Measurements from ENCODE around the gene GFPT2.

Gene GFPT2

DNA sequence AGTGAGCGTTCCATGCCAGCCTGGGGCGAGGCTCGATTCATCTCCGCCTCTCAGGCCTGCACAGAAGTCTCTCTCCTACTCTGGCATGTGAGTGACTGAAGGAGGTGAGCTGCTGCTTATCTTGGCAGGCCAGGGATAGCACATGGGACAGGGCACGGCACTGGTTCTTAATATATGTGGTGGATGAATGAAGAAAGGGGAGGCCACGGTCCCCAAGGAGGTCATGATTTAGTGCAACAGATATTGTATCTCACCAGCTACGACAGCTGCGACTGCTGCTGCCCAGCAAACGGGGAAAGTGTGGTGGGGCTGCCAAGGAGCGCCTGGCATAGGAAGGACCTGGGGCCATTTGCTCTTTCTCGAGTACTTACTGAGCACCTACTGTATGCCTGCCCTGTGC lies 41.9 kb downstream of the GFPT2 start:
- DNase-seq = no peak
- TF ChIP-seq EZH2 (IDR thresholded peaks at IDR 0.05; ENCODE audit: borderline replicate concordance, low read depth, low read length, severe bottlenecking) = no peak
- TF ChIP-seq, protein P1, sequence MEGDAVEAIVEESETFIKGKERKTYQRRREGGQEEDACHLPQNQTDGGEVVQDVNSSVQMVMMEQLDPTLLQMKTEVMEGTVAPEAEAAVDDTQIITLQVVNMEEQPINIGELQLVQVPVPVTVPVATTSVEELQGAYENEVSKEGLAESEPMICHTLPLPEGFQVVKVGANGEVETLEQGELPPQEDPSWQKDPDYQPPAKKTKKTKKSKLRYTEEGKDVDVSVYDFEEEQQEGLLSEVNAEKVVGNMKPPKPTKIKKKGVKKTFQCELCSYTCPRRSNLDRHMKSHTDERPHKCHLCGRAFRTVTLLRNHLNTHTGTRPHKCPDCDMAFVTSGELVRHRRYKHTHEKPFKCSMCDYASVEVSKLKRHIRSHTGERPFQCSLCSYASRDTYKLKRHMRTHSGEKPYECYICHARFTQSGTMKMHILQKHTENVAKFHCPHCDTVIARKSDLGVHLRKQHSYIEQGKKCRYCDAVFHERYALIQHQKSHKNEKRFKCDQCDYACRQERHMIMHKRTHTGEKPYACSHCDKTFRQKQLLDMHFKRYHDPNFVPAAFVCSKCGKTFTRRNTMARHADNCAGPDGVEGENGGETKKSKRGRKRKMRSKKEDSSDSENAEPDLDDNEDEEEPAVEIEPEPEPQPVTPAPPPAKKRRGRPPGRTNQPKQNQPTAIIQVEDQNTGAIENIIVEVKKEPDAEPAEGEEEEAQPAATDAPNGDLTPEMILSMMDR (IDR thresholded peaks at IDR 0.05; ENCODE audit: borderline replicate concordance, extremely low read depth, low read length, poor library complexity, severe bottlenecking) = no peak
- H3K4me2 ChIP-seq (ENCODE audit: insufficient read depth, low read length) = no peak overlapping the region
- no peak overlapping the region for H3K9ac ChIP-seq (ENCODE audit: low read depth, low read length)
- no peak overlapping the region for H3K27ac ChIP-seq (ENCODE audit: low read length)
- H3K9me3 ChIP-seq (ENCODE audit: insufficient read depth, low read length, severe bottlenecking) = no peaks in the 10 kb centered on the region
- H3K79me2 ChIP-seq (ENCODE audit: insufficient read depth, low read length) = no peaks in the 10 kb centered on the region
- H3K36me3 ChIP-seq (ENCODE audit: insufficient read depth, low read length) = no peaks in the 10 kb centered on the region
- no peak for ATAC-seq (ENCODE audit: insufficient read depth, low read depth)
- H3K27me3 ChIP-seq (ENCODE audit: insufficient read depth, low read length, poor library complexity) = no peaks in the 10 kb centered on the region
- H3K4me1 ChIP-seq (ENCODE audit: insufficient read depth, low read length) = no peaks in the 10 kb centered on the region
- no peaks in the 10 kb centered on the region for H4K20me1 ChIP-seq (ENCODE audit: insufficient read depth, low read length)
- no peak overlapping the region for H2AFZ ChIP-seq (ENCODE audit: low read depth, low read length)
- H3K4me3 ChIP-seq (ENCODE audit: low read depth in 1 of 2, low read length in 2 of 2) = no peak overlapping the region

DNA sequence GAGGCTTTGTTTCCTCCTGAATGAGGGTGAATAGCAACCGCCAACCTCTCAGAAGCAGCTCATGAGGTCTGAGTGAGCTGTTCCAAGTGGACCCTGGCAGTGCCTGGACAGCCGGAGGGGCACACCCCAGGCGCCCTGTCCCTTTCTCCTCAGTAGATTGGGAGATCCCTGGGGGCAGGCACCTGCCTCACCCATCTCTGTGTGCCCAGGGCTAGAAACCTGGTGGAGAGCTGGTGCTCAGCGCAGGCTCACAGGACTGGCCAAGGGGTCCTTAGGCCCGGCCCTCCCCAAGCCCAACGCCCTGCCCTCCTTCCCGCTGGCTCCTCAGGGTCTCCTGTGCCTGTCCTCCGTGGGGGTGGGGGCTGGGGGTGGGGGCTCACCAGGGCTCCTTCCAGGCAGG lies 46.3 kb downstream of the GFPT2 start:
- Histone ChIP-seq H3K4me2 (ENCODE audit: insufficient read depth, low read length) (no peak overlapping the region), H3K9ac (ENCODE audit: low read depth, low read length) (no peak overlapping the region), H3K27ac (ENCODE audit: low read length) (no peak overlapping the region), H2AFZ (ENCODE audit: low read depth, low read length) (no peak overlapping the region), H4K20me1 (ENCODE audit: insufficient read depth, low read length) (no peaks in the 10 kb centered on the region), H3K79me2 (ENCODE audit: insufficient read depth, low read length) (no peaks in the 10 kb centered on the region), H3K9me3 (ENCODE audit: insufficient read depth, low read length, severe bottlenecking) (no peaks in the 10 kb centered on the region), H3K36me3 (ENCODE audit: insufficient read depth, low read length) (no peaks in the 10 kb centered on the region), H3K4me3 (ENCODE audit: low read depth in 1 of 2, low read length in 2 of 2) (no peak overlapping the region), H3K27me3 (ENCODE audit: insufficient read depth, low read length, poor library complexity) (no peaks in the 10 kb centered on the region), H3K4me1 (ENCODE audit: insufficient read depth, low read length) (no peaks in the 10 kb centered on the region)
- ATAC-seq (ENCODE audit: insufficient read depth, low read depth) = no peak
- no peak for TF ChIP-seq EZH2 (IDR thresholded peaks at IDR 0.05; ENCODE audit: borderline replicate concordance, low read depth, low read length, severe bottlenecking)
- TF ChIP-seq, protein P1 (IDR thresholded peaks at IDR 0.05; ENCODE audit: borderline replicate concordance, extremely low read depth, low read length, poor library complexity, severe bottlenecking) = no peak
- DNase-seq = no peak

DNA sequence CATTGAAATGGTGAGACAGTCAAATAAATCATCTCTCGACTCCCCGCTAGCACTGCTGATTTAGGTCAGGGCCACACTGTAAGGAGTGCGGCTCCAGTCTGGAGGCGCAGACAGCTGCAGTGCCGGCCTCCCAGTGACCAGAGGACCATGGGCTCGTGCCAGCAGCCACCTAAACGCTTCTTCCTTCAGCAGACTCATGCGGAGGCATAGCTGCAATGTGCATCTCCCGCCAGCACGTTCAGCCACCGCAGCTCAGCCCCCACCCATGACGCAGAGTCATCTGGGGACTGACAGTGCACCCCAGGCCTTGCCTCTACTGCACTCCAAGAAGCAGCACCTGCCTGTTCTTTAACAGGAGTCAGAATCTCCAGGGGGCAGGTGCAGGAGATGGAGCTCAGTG lies 47.7 kb downstream of the GFPT2 start:
- H3K79me2 ChIP-seq (ENCODE audit: insufficient read depth, low read length) = no peaks in the 10 kb centered on the region
- H3K9me3 ChIP-seq (ENCODE audit: insufficient read depth, low read length, severe bottlenecking) = no peaks in the 10 kb centered on the region
- H2AFZ ChIP-seq (ENCODE audit: low read depth, low read length) = no peak overlapping the region
- no peak overlapping the region for H3K9ac ChIP-seq (ENCODE audit: low read depth, low read length)
- peaks cover 8% of the 10 kb centered on the region for H3K27me3 ChIP-seq (ENCODE audit: insufficient read depth, low read length, poor library complexity)
- H4K20me1 ChIP-seq (ENCODE audit: insufficient read depth, low read length) = no peaks in the 10 kb centered on the region
- H3K36me3 ChIP-seq (ENCODE audit: insufficient read depth, low read length) = no peaks in the 10 kb centered on the region
- no peak for ATAC-seq (ENCODE audit: insufficient read depth, low read depth)
- H3K27ac ChIP-seq (ENCODE audit: low read length) = no peak overlapping the region
- H3K4me2 ChIP-seq (ENCODE audit: insufficient read depth, low read length) = no peak overlapping the region
- TF ChIP-seq EZH2 (IDR thresholded peaks at IDR 0.05; ENCODE audit: borderline replicate concordance, low read depth, low read length, severe bottlenecking) = no peak
- TF ChIP-seq, protein P1 (IDR thresholded peaks at IDR 0.05; ENCODE audit: borderline replicate concordance, extremely low read depth, low read length, poor library complexity, severe bottlenecking) = no peak
- H3K4me3 ChIP-seq (ENCODE audit: low read depth in 1 of 2, low read length in 2 of 2) = no peak overlapping the region
- no peak for DNase-seq
- no peaks in the 10 kb centered on the region for H3K4me1 ChIP-seq (ENCODE audit: insufficient read depth, low read length)

All from DND-41 (cell line).